ENCODE measurements around the gene FNIP1. TPM values are rescaled to one million over a fixed set of nuclear protein-coding genes. Genes with fewer than 3 reads are reported as not detected.

Gene FNIP1
- total and polyA plus RNA-seq, 2 of the 8 experiments (the other 6 are each of a cell fraction or from before 2014, with no cell fraction given) = 3.5 to 17.3 TPM

GRCh38 chr5:131659841-131660240, 137.0 kb downstream of the FNIP1 start (continued):
- TF ChIP-seq SIX5 (IDR thresholded peaks at IDR 0.05; ENCODE audit: low read depth, low read length) (no peak), CHD1 (IDR thresholded peaks at IDR 0.05; ENCODE audit: low read depth, low read length) (no peak), KDM5A (IDR thresholded peaks at IDR 0.05; ENCODE audit: low read length) (no peak), FOSL1 (IDR thresholded peaks at IDR 0.05; ENCODE audit: insufficient read depth, low read depth, low read length) (no peak), TAF7 (optimal IDR thresholded peaks at IDR 0.05; ENCODE audit: borderline replicate concordance, low read depth, low read length) (no peak)
